ENCODE measurements around the gene CLCF1.

Gene CLCF1

DNA sequence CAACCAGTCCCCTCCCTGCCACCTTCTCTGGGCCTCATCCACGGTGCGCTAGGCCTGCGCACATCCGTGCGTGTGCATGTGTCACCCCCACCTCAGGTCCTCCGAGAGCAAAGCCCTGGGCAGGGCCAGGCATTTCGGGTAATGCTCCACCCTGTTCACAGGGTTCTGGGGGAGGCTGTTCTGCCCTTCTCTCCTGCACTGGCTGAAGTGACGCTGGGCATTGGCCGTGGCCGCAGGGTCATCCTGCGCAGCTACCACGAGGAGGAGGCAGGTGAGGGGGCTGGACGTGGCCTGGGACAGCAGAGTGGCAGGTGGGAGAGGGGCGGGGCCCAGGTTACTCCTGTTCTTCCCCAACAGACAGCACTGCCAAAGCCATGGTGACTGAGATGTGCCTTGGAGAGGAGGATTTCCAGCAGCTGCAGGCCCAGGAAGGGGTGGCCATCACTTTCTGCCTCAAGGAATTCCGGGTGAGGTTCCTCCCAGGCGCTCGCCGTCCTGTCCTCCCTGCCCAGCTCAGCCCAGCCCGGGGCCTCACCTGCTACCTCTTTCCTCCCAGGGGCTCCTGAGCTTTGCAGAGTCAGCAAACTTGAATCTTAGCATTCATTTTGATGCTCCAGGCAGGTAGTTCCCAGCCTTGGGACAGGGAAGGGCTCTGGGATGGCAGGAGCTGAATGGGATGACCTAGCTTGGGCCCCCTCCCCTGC, 22.3 kb upstream of the CLCF1 start:
- no peak for DNase-seq (ENCODE audit: low spot score)

DNA sequence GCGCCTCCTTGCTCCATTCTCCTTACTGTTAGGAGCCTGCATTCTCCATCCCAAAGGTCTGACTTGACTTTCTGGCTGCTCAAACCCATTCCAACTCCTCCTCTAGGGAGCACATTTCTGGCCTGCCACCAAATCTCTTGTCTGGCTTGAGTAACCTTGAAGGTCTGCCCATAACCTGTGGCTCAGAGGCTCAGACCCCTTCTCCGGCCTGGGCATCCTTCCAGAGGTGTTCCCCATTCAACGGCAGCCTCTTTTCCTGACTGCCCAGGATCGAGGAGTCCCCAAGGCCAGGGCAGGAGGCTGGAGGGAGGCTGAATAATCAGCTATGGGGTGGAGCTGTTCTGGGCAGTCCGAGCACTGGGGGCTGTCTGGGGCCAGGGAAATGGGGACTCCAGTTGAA, 20.6 kb upstream of the CLCF1 start:
- DNase-seq (ENCODE audit: low spot score): no peak

DNA sequence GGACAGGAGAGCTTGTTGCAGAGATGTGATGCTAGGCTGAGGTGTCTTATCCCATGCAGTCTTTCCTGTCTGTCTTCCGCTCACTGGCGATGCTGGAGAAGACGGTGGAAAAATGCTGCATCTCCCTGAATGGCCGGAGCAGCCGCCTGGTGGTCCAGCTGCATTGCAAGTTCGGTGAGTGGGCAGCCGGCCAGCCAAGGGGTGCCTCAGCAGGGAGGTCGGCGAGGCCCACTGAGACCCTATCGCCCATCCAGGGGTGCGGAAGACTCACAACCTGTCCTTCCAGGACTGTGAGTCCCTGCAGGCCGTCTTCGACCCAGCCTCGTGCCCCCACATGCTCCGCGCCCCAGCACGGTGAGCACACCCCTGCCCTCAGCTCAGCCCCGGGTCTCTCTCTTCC, 20.0 kb upstream of the CLCF1 start:
- no peak for DNase-seq (ENCODE audit: low spot score)

DNA sequence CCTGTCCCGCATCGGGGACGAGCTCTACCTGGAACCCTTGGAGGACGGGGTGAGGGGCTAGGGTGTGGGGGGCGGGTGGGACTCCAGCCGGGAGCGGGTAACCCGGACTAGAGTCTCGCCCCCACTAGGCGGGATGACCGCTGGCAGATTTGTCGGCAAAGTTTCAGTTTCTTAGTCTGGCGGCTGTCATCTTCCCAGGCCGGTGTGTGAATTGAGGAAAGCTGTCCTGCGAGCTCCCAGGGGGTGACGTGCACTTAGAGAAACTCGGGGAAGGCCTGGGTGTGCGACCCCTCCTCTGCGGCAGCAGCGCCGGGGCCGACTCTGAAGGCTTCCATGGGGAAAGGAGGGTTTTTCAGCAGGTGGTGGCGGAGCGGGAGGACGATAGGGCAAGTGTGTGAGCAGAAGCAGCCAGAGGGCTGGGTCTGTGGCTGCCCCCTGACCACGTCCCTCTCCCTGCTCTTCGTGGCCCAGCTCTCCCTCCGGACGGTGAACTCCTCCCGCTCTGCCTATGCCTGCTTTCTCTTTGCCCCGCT, 18.9 kb upstream of the CLCF1 start:
- no peak for DNase-seq (ENCODE audit: low spot score)

DNA sequence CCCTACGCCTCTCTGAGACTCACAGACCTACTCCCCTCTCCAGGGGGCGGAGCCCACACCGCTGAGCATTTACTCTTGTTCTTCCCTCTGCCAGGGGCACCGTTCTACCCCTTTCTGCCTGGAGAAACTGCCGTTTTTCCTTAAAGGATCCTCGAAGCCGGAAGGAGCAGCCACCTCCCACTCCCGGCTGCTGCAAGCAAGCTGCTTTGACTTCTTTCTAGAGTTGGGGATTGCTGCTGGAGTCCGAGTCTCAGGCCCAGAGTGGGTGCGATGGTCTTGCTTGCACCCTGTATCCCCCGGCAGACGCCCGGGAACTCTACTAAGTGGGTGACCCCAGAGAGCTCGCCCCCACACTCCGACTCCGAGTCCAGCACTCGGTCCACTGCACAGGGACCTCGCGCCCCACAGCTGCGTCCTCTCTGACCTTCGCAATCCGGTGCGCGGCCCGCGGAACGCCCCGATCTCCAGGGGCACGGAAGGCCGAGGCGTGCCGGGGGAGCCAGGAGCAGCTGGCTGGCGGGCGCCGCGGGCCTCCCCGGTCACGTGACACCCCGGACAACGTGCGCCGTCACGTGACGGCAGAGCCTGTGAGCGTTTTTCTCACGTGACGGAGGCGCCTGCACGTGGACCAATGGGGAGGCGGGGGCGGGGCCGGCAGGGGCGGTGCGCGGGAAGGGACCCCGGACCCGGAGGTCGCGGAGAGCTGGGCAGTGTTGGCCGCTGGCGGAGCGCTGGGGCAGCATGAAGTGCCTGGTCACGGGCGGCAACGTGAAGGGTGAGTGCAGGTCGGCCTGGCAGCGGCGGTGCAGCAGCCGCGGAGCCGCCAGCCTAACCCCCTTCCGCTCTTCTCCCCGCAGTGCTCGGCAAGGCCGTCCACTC, 18.1 kb upstream of the CLCF1 start, which contains the start of gene RAD9A:
TSS of gene RAD9A (plus strand) at position 683 of the 879 bp plus-strand sequence. CDS start at position 742, 59 bp downstream.
- peak; percentile 90 for DNase-seq (ENCODE audit: low spot score)

DNA sequence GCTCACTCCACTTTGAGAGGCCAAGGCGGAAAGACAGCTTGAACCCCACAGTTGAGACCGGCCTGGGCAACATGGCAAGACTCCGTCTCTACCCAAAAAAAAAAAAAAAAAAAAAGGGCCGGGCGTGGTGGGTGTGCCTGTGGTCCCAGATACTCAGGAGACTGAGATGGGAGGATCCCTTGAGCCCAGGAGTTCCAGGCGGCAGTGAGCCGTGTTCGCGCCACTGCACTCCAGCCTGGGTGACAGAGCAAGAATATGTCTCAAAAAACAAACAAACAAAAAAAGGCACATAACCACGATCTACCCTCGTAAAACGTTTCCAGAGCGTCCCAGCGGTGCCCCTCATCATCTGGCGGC, 17.5 kb upstream of the CLCF1 start:
- no peak for DNase-seq (ENCODE audit: low spot score)

DNA sequence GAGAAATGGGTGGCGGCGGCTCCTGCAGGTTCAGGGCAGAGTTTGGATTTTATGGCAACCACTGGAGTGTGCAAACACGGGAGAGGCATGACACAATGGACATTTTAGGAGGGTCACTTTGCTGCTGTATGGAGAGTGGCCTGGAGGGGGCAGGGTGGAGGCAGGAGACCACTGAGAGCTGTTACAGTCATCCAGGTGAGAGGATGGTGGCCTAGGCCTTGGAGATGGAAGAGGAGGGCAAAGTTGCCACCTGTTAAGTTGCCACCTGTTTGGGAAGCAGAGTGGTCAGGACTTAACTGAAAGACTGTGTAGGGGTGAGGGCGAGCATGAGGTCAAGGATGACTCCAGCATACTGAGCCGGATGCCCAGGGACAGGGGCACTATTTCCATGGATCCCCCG, 16.1 kb upstream of the CLCF1 start:
- peak; percentile 62 for DNase-seq (ENCODE audit: low spot score)

DNA sequence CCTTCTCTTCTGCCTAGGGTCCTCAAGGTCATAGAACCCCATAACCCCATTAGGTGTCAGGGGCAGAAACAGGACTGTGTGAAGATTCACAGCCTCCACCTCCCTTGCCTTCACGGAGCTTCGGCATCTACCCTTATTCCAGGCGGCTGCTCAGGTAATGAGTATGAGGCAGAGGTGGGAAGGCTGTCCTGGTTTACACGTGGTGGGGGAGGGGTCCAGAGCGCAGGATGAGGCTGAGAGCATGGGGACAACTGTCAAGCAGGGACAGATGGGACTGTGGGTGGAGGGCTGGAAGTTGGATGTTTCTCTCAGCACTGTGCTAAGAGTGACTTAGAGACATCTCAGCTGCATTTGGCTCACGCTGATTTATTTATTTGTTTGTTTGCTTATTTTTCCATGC, 14.1 kb upstream of the CLCF1 start:
- no peak for DNase-seq (ENCODE audit: low spot score)

DNA sequence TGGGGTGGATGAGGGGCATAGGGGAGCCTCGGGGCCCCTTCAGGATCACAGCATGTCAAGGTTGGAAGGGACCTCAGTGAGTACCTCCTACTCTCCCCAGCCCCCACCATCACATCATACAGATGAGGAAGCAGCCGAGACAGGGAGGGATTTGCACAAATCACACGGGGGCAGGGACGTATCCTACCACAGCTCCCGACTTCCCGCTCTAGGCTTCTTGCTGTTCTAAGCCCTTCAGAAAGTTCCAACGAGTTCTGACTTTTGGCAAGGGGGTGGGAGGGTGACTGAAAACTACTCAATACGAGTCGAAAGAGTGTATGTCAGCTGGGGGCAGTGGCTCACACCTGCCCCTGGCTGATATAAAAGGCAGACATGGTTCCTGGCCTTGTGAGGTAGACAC, 13.7 kb upstream of the CLCF1 start:
- no peak for DNase-seq (ENCODE audit: low spot score)

DNA sequence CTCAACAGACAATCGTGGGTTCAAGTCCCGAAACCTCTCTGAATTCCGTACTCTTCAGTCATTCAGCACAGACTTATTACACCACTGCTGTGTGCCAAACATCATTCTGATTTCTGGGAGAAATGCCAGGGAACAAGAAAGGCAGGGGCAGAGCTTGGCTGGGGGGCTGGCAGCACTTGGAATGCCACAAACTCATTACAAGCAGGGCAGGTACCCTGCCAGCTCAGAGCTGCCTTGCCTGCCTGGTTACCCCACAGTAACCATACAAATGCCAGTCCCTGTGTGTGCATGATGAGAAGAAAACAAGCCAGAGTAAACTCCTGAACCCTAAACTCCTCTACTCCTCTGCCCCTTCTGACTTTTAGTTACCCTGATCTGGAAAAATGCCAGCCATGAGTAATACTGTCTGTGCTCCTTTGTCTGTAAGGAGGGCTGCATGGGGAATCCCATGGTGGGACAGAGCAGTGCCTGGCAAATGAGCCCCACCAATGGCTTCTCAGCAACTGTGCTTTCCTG, 11.5 kb upstream of the CLCF1 start:
- DNase-seq (ENCODE audit: low spot score): no peak

DNA sequence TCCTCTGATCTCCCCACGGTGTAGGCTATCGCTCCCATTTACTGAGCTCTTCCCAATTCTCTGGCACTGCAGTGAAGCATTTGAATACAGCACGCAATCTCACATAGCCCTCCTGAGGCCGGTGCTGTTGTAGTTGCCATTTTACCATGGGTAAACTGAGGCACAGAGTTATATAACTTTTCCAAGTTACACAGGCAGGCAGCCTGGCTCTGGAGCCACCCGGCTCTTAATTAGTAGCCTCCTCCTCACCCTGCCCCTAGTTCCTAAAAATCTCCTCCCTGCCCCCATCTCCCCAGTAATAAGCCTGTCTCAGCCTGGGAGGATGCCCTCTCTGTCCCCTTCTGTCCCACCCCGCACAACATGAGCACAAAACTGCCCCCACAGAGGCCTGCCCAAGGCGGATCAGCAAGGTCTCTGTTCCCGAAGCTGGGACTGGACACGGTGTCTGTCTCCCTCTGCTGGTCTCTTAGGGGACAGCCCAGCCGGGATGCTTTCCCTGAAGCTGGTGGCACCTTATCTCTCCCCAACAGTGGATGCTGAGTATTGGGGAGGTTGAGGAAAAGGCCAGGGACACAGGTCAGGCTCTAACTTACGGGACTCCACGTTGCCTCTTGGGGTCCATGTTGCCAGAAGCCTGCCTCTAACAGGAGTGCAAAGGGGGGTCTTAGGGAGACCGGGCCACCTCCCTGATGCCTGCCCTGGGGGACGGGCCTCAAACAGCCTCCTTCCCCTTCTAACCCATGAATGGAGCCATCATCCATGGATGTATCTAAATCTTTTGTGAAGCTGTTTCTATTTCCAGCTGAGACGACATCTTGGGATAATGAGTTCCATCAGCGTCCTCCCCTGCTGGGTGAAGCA, 9.1 kb upstream of the CLCF1 start:
- DNase-seq (ENCODE audit: low spot score): peak; percentile 88

DNA sequence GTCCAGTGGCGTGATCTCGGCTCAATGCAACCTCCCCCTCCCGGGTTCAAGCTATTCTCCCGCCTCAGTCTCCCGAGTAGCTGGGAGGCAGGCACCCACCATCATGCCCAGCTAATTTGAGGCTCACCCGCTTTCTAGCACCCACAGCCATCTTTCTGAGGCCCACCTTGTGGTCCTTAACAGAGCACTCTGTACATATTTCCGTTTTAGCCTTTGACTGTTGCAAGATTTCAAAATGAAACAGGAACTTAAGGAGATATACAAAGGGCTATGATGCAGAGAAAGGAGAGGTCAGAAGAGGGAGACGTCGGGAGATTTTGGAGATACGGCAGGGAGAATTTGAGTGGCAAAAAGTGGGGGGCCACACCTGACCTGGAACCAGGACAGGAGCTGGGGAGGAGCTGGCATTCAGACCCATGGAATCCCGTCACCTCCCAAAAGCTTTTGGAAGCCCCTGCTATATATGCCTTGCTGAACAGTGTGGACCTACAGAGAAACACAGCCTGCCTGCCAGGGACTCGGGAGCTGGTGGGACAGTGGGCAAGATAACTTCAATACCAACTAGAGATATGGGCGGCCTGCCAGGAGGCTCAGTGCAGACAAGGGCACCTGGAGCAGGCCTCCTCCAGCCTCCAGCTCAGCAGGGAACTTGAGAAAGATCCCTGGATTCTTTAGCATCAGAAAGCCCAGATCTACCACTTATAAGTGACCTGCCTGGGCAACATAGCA, 8.0 kb upstream of the CLCF1 start:
- no peak for DNase-seq (ENCODE audit: low spot score)

DNA sequence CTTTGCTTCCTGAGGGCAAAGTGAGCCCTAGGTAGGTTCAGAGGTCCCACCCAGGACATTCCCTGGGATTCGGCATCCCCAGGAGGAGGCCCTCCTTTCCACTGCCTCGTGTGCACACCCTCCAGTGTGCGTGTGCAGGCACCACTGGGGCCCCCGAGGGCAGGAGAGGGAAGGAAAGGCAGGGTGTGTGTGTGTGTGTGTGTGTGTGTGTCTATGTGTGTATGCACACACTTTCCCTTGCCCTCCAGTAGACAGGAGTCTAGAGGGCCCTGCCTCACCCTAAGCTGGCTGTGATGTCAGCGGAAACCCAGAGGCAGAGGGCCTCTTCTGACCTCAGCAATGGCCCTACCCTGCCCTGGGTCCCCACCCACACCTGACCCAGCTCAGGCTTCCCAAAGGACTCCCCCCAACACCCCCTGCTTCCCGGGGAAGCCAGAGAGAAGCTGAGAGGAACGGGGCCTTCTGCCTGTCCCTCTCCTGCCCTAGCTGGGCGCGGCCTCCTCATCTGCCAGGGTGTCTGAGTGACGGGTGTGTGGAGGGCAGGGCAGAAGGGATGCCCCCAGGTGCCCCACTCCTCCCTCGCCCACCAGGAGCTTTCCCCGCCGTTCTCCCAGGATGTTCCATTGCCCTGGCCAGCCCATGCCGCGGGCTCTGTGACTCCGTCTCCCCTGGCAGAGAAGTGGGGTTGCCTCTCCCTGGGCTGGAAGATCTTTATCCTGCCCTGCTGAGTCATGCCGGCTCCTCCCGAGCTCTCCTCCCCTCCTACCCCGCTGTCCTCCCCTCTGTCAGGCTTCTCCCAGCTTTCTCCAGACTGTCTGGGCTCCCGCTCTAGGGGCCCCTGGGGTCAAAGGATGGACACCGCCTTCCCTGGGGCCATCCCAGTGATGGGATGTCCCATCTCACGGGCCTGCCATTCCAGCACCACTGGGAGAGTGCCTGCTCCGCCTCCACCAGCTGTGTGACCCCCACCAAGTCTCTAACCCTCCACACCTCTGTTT, 6.0 kb upstream of the CLCF1 start:
- DNase-seq (ENCODE audit: low spot score): no peak

DNA sequence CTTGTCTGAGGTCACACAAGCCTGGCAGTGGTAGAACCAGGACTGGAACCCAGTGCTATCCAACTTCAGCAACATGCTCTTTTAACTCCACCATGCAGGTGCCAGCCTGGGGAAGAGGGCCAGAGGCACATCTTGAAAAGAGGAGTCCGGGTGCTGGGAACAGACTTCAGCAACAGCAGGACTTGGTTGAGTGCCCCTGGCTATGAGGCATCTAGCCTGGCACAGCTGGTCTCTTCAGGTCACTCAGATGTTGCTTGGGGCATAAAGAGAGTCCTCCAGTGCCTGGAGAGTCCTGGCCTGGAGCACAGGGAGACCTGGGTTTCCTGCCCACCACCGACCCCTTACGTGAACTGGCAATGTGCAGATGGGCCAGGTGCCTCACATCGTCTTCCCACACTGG, 5.1 kb upstream of the CLCF1 start:
- DNase-seq (ENCODE audit: low spot score): no peak

DNA sequence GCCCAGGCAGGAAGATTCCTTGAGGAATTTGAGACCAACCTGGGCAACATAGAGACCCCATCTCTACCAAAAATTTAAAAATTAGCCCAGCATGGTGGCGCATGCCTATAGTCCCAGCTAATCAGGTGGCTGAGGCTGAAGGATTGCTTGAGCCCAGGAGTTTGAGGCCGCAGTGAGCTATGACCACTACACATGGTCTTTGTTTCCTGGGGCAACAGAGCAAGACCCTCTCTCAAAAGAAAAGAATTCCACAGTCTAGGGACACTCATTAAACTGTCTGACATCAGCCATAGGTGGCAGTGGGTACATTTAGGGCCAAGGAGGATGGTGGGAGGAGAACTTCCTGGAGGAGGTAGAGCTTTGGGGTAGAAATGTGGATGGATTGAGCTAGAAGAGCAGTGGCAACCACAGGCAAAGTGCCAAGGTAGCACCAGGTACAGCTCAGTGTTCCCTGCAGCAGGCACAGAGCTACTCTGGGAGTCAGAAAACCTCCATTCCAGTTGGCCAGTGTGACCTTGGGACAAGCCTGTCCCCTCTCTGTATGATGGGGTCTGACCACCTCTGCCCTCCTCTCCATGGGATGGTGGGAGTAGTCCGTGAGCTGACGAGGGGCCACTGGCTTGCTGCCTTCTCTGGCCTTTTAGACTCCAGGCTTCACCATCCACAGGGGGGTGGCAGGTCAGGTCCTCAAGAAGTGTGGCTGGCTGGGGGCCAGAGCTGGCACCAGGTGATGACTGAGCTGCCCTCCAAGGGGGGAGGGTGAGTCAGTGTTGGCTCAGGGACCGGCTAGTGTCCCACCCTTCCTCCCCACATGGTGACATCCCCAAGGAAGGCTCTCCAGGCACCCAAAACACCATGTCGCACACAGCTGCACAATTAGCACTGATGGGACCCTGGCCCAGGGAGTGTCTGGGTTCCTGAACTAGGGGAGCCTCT, 3.7 kb upstream of the CLCF1 start:
- no peak for DNase-seq (ENCODE audit: low spot score)

DNA sequence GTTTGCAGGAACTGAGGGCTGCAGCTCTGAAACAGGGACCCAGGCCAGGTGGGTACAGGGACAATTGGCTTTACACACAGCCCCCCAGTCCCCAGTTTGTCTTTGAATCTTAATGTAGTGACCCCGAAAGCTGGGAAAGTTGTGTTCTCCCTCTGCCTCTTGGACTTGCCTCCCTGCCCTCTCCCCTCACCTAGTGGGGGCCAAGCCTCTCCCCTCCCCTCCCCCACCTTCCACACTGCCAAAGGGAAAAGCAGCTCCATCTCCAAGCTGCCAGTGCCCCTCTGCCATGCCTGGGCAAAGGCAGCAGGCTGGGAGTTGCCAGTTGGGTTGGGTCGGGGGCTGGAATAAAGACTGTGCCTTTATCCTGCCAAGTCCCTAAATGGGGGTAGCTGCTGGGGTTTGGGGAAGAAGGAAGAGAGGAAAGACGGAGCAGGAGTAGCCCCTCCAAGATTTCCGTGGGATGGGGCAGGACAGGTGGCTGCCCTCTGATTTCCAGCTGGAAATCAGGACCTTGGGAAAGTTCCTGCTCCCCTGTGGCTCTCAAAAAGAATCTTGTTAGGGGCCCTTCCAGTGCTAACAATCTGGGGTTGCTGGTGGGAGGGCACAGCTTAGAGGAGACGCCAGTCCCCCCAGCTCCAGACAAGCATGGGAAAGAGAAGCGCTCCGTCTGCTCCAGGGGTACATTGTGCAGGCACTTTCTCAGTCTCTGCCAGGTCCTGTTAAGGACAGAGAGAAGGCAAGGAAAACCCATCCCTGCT, 2.8 kb upstream of the CLCF1 start:
- DNase-seq (ENCODE audit: low spot score): no peak

DNA sequence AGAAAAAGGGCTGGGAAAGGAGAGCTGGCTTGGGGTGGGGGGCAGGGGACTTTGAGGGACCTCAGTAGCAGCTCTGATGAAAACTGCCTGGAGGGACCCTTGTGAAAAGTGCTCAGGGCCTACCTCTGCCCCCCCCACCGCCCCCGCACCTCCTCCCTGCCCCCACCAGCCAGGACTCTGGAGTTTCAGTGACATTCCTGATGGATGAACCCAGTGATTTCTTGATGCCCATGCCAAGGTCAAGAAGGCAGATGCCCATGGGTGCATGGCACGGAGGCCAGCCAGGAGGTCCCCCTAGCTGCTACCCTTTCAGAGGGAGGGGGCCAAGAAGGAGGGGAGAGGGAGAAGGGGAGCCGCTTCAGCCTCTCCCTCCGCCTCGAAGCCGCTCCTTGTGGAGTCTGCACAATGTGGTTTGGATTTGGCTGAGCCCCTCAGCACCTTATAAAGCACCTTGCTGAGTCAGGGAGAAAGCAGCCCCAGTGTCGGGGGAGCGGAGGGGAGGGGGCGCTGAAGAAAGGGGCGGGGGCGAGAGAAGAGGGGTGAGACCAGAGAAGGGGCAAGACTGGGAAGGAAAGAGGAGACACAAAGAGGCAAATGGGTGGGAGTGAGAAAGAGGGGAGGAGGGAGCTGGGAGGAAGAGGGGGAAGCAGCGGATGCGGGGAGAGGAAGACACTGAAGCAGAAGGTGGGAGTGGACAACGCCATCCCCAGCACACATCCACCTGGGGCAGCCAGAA, 2.1 kb upstream of the CLCF1 start:
- DNase-seq (ENCODE audit: low spot score): no peak
